Measurements from ENCODE around the gene DEUP1. TPM values are rescaled to one million over a fixed set of nuclear protein-coding genes. Genes with fewer than 3 reads are reported as not detected.

The DEUP1 gene
- total RNA-seq, 1 experiment from 2014 or later, result not detected

GRCh38 chr11:93329936-93330445, 551 bp upstream of the DEUP1 start:
- ATAC-seq, result no peak
- Histone ChIP-seq H3K36me3 (ENCODE audit: control insufficient read depth in 1 of 2, insufficient read depth in 2 of 2, low read length in 2 of 2) (no peaks in the 10 kb centered on the region), H3K4me3 (replicated peaks in 1 of 2; ENCODE audit: low read depth in 1 of 2, low read length in 2 of 2) (no peak overlapping the region), H3K27ac (ENCODE audit: low read depth, low read length) (no peak overlapping the region), H3K27me3 (ENCODE audit: insufficient read depth, low read length) (no peaks in the 10 kb centered on the region), H3K4me1 (ENCODE audit: control insufficient read depth in 1 of 2, insufficient read depth in 2 of 2, low read length in 2 of 2) (no peaks in the 10 kb centered on the region), H4K20me1 (ENCODE audit: insufficient read depth) (no peaks in the 10 kb centered on the region), H3K9me2 (ENCODE audit: insufficient read depth) (no peaks in the 10 kb centered on the region), H2AFZ (ENCODE audit: low read depth, low read length, poor library complexity, severe bottlenecking) (no peak overlapping the region), H3K9me3 (ENCODE audit: control insufficient read depth in 1 of 2, insufficient read depth in 1 of 2, low read depth in 1 of 2, low read length in 2 of 2) (no peaks in the 10 kb centered on the region), H3K79me2 (ENCODE audit: insufficient read depth, low read length) (no peaks in the 10 kb centered on the region), H3K9ac (ENCODE audit: low read length) (no peak overlapping the region), H3K4me2 (ENCODE audit: low read length) (no peak overlapping the region)
- intact Hi-C loops (cut with micrococcal nuclease), result no loop called here
- TF ChIP-seq YY1 (IDR thresholded peaks at IDR 0.05; ENCODE audit: extremely low read depth, insufficient replicate concordance, low read depth, low read length) (no peak), ZBTB33 (IDR thresholded peaks at IDR 0.05; ENCODE audit: extremely low read depth, insufficient replicate concordance, low read length) (no peak), EZH2phosphoT487 (IDR thresholded peaks at IDR 0.05; ENCODE audit: borderline replicate concordance) (no peak), SIN3A (IDR thresholded peaks at IDR 0.05; ENCODE audit: low read depth) (no peak), SRF (IDR thresholded peaks at IDR 0.05; ENCODE audit: low read depth) (no peak), CTCF (IDR thresholded peaks at IDR 0.05 in 2 of 3, conservative IDR thresholded peaks at IDR 0.05 in 1 of 3; ENCODE audit: borderline replicate concordance in 1 of 3, insufficient read depth in 1 of 3, low read depth in 2 of 3, low read length in 2 of 3) (no peak), ELF1 (IDR thresholded peaks at IDR 0.05; ENCODE audit: borderline replicate concordance, low read depth) (no peak), EGR1 (IDR thresholded peaks at IDR 0.05; ENCODE audit: low read depth) (no peak), ZFX (IDR thresholded peaks at IDR 0.05) (no peak), RAD21 (IDR thresholded peaks at IDR 0.05; ENCODE audit: low read depth) (no peak)
- ChIA-PET RAD21 (ENCODE audit: low non-redundant PET in 1 of 2, low total read pairs in 2 of 2, uncharacterized antibody in 2 of 2, unreplicated experiment in 2 of 2) (no interaction called here), POLR2A (no interaction called here), CTCF (no interaction called here)
- no TSS peak for BruUV-seq (replicated peaks)
- DNase-seq (ENCODE audit: low read depth, low spot score), result no peak
